H9 (cell line): Measurements from ENCODE around the gene FMNL3. TPM values are rescaled to one million over a fixed set of nuclear protein-coding genes. Genes with fewer than 3 reads are reported as not detected.

Experiments used
- DNase-seq: peaks from one replicate; pipeline ENCODE4 v3.0.0-alpha.2; 2017
- H2AFZ ChIP-seq: one replicate; pipeline ENCODE4 v1.6.1; 2013; ENCODE audit warnings: mild to moderate bottlenecking, low read length, control low read depth, moderate library complexity
- H2AK5ac ChIP-seq: 2 replicates; pipeline ENCODE4 v1.6.1; 2013; ENCODE audit warnings: low read length, control low read depth, mixed read lengths; ENCODE audit not compliant: insufficient read length
- H2BK120ac ChIP-seq: one replicate; pipeline ENCODE4 v1.6.1; 2013; ENCODE audit warnings: low read depth, mild to moderate bottlenecking, low read length, control low read depth, inconsistent platforms; ENCODE audit not compliant: poor library complexity, severe bottlenecking
- H2BK12ac ChIP-seq: 2 replicates; pipeline ENCODE4 v1.6.1; 2013; ENCODE audit warnings: low read length, control low read depth, mixed read lengths, low read depth; ENCODE audit not compliant: insufficient read length
- H2BK15ac ChIP-seq: 2 replicates; pipeline ENCODE4 v1.6.1; 2013; ENCODE audit warnings: low read depth, low read length, control low read depth
- H2BK20ac ChIP-seq: one replicate; pipeline ENCODE4 v1.6.1; 2013; ENCODE audit warnings: low read depth, mild to moderate bottlenecking, low read length, control low read depth, inconsistent platforms; ENCODE audit not compliant: poor library complexity, severe bottlenecking
- H2BK5ac ChIP-seq: 2 replicates; pipeline ENCODE4 v1.6.1; 2013; ENCODE audit warnings: low read length, control low read depth, mixed read lengths; ENCODE audit not compliant: insufficient read length
- H3K14ac ChIP-seq: 2 replicates; pipeline ENCODE4 v1.6.1; 2013; ENCODE audit warnings: low read length, control low read depth; ENCODE audit not compliant: insufficient read depth
- H3K18ac ChIP-seq: 2 replicates; pipeline ENCODE4 v1.6.1; 2013; ENCODE audit warnings: low read depth, mild to moderate bottlenecking, mixed read lengths, low read length, control low read depth; ENCODE audit not compliant: insufficient read length
- H3K23ac ChIP-seq: 2 replicates; pipeline ENCODE4 v1.6.1; 2013; ENCODE audit warnings: low read length, control low read depth, mixed read lengths, low read depth; ENCODE audit not compliant: insufficient read length
- H3K23me2 ChIP-seq: 2 replicates; pipeline ENCODE4 v1.6.1; 2013; ENCODE audit warnings: low read depth, mild to moderate bottlenecking, mixed read lengths, low read length, control low read depth; ENCODE audit not compliant: insufficient read length, poor library complexity, severe bottlenecking
- H3K27ac ChIP-seq: 2 replicates; pipeline ENCODE4 v1.5.1; 2013; ENCODE audit warnings: low read length, control low read depth, mixed read lengths, low read depth; ENCODE audit not compliant: insufficient read length
- H3K27me3 ChIP-seq: 2 replicates; pipeline ENCODE4 v1.6.1; 2013; ENCODE audit warnings: low read length, control low read depth, inconsistent platforms; ENCODE audit not compliant: insufficient read depth
- H3K4ac ChIP-seq: 2 replicates; pipeline ENCODE4 v1.6.1; 2013; ENCODE audit warnings: low read depth, mild to moderate bottlenecking, control low read depth, inconsistent platforms, low read length, moderate library complexity
- H3K4me1 ChIP-seq: 2 replicates; pipeline ENCODE4 v1.6.1; 2013; ENCODE audit warnings: low read length, control low read depth, inconsistent platforms; ENCODE audit not compliant: insufficient read depth
- H3K4me2 ChIP-seq: 2 replicates; pipeline ENCODE4 v1.6.1; 2013; ENCODE audit warnings: low read length, control low read depth, mixed read lengths; ENCODE audit not compliant: insufficient read length, insufficient read depth
- H3K56ac ChIP-seq: 2 replicates; pipeline ENCODE4 v1.6.1; 2013; ENCODE audit warnings: low read depth, mild to moderate bottlenecking, mixed read lengths, low read length, control low read depth; ENCODE audit not compliant: insufficient read length
- H3K79me1 ChIP-seq: 2 replicates; pipeline ENCODE4 v1.6.1; 2013; ENCODE audit warnings: low read depth, mild to moderate bottlenecking, moderate library complexity, low read length, control low read depth, inconsistent platforms; ENCODE audit not compliant: insufficient read depth, poor library complexity, severe bottlenecking
- H3K79me2 ChIP-seq: 2 replicates; pipeline ENCODE4 v1.6.1; 2013; ENCODE audit warnings: low read length, control low read depth, inconsistent platforms; ENCODE audit not compliant: insufficient read depth
- H3K9ac ChIP-seq: 2 replicates; pipeline ENCODE4 v1.6.1; 2013; ENCODE audit warnings: low read length, control low read depth, mixed read lengths; ENCODE audit not compliant: insufficient read length; ENCODE audit errors: extremely low read depth
- H3K9me3 ChIP-seq: one replicate; pipeline ENCODE4 v1.6.1; 2013; ENCODE audit warnings: low read depth, low read length, inconsistent platforms; ENCODE audit not compliant: control insufficient read depth
- H3T11ph ChIP-seq: one replicate; pipeline ENCODE4 v1.6.1; 2013; ENCODE audit warnings: mild to moderate bottlenecking, low read length, control low read depth, inconsistent platforms
- H4K20me1 ChIP-seq: one replicate; pipeline ENCODE4 v1.6.1; 2013; ENCODE audit not compliant: control insufficient read depth, insufficient read length, insufficient read depth
- H4K5ac ChIP-seq: 2 replicates; pipeline ENCODE4 v1.6.1; 2013; ENCODE audit warnings: low read depth, mild to moderate bottlenecking, mixed read lengths, low read length, control low read depth; ENCODE audit not compliant: insufficient read length
- H4K8ac ChIP-seq: replicated peaks from 2 replicates; pipeline ENCODE4 v1.6.1; 2013; ENCODE audit warnings: low read length, control low read depth, mixed read lengths, low read depth; ENCODE audit not compliant: insufficient read length
- H4K91ac ChIP-seq: 2 replicates; pipeline ENCODE4 v1.6.1; 2013; ENCODE audit warnings: low read depth, mild to moderate bottlenecking, moderate library complexity, mixed read lengths, low read length, control low read depth; ENCODE audit not compliant: insufficient read length
- H3K27ac Mint-ChIP-seq, 3 experiments: 2 replicates in 2 of 3; 3 replicates in 1 of 3; pipeline ENCODE4 v1.8.0; 2020 to 2021; ENCODE audit warnings: mixed read lengths in 3 of 3, mild to moderate bottlenecking in 1 of 3, moderate library complexity in 1 of 3
- H3K27me3 Mint-ChIP-seq: 2 replicates; pipeline ENCODE4 v1.8.0; 2021; ENCODE audit warnings: low read depth, mild to moderate bottlenecking, moderate library complexity, mixed read lengths
- H3K36me3 Mint-ChIP-seq, 3 experiments: 2 replicates in 2 of 3; 3 replicates in 1 of 3; pipeline ENCODE4 v1.8.0; 2020 to 2021; ENCODE audit warnings: low read depth in 3 of 3, mixed read lengths in 3 of 3; ENCODE audit not compliant: insufficient read depth in 1 of 3
- H3K4me1 Mint-ChIP-seq, 2 experiments: 2 replicates each; pipeline ENCODE4 v1.8.0; 2020; ENCODE audit warnings: mixed read lengths in 2 of 2
- H3K4me3 Mint-ChIP-seq, 2 experiments: 2 replicates in 1 of 2; 3 replicates in 1 of 2; pipeline ENCODE4 v1.8.0; 2020 to 2021; ENCODE audit warnings: mild to moderate bottlenecking in 2 of 2, mixed read lengths in 2 of 2, moderate library complexity in 1 of 2
- H3K9me3 Mint-ChIP-seq, 2 experiments: 2 replicates in 1 of 2; 3 replicates in 1 of 2; pipeline ENCODE4 v1.8.0; 2020; ENCODE audit warnings: mild to moderate bottlenecking in 2 of 2, mixed read lengths in 2 of 2, moderate library complexity in 1 of 2
- CTCF ChIP-seq: fragments of 200-600 bp; sonication (generic); conservative IDR thresholded peaks from 3 replicates; pipeline ENCODE4 v1.8.0; 2021; ENCODE audit warnings: antibody characterized with exemption, mild to moderate bottlenecking
- WGBS: extraction: QIAGEN DNeasy Blood & Tissue Kit; methylation state at CpG from one replicate; pipeline ENCODE4 v1.1.7; 2013; ENCODE audit warnings: missing lambda C conversion rate, low lambda C conversion rate, mixed read lengths; ENCODE audit not compliant: insufficient read length; ENCODE audit errors: extremely low coverage; 5-methylcytosine and 5-hydroxymethylcytosine counted together
- total RNA-seq: library from RNA; stranded (reverse); gene quantifications from 2 replicates; pipeline ENCODE4 v1.2.1, GENCODE V29; 2021

Gene FMNL3
- total RNA-seq, 1 experiment from 2014 or later, result 22.8 TPM

GRCh38 chr12:49669796-49670195 lies 37.4 kb downstream of the FMNL3 start:
- 0 out of 7 replicates have a peak overlapping the region, but pooled peaks of 1 of the 3 experiments have one; percentile 6 for H3K27ac Mint-ChIP-seq

More at GRCh38 chr12:49669796-49670195, 37.4 kb downstream of the FMNL3 start:
- no peak overlapping the region for H2BK5ac ChIP-seq
- Mint-ChIP-seq H3K9me3 (no peaks in the 10 kb centered on the region), H3K4me3 (no peak overlapping the region), H3K4me1 (peaks cover 29 to 36% of the 10 kb centered on the region in 2 experiments), H3K27me3 (no peaks in the 10 kb centered on the region), H3K36me3 (peaks cover 0 to 4% (median 0%) of the 10 kb centered on the region in 3 experiments; a peak in 1 of 7 replicates)
- H3K56ac ChIP-seq, result no peak overlapping the region
- no peak overlapping the region for H3K4ac ChIP-seq
- no peak overlapping the region for H3K23ac ChIP-seq
- no peaks in the 10 kb centered on the region; the same call in 1 of the 2 replicates for H3K79me2 ChIP-seq
- H3K23me2 ChIP-seq, result no peaks in the 10 kb centered on the region
- no peak overlapping the region for H3K18ac ChIP-seq
- H4K91ac ChIP-seq, result no peak overlapping the region
- H2AFZ ChIP-seq, result no peak overlapping the region
- H3K4me1 ChIP-seq, result peaks cover 3% of the 10 kb centered on the region; the same call in 1 of the 2 replicates
- H2BK15ac ChIP-seq, result no peak overlapping the region
- no peaks in the 10 kb centered on the region for H3K79me1 ChIP-seq
- no peaks in the 10 kb centered on the region for H3K9me3 ChIP-seq
- H3K27ac ChIP-seq, result no peak overlapping the region
- no peak overlapping the region for H2BK120ac ChIP-seq
- H4K20me1 ChIP-seq, result no peaks in the 10 kb centered on the region
- no CpG with 5 or more reads among the region's 4 CpGs for WGBS
- no peak overlapping the region for H2BK20ac ChIP-seq
- H3K27me3 ChIP-seq, result no peaks in the 10 kb centered on the region
- no peak overlapping the region for H4K8ac ChIP-seq
- DNase-seq, result no peak
- no peak overlapping the region for H3K9ac ChIP-seq
- no peak overlapping the region for H3K4me2 ChIP-seq
- H4K5ac ChIP-seq, result no peak overlapping the region
- H3K14ac ChIP-seq, result no peak overlapping the region
- H2AK5ac ChIP-seq, result no peak overlapping the region
- no peak overlapping the region for H2BK12ac ChIP-seq
- no peak for TF ChIP-seq CTCF
- no peak overlapping the region for H3T11ph ChIP-seq
